H1 (cell line): ENCODE data around the gene NOC3L. TPM values are rescaled to one million over a fixed set of nuclear protein-coding genes. Genes with fewer than 3 reads are reported as not detected.

Source experiments
- polyA plus RNA-seq, 7 experiments: library from polyadenylated mRNA; depleted of rRNA in 3 of 7; stranded (reverse) in 5 of 7; unstranded in 2 of 7; fragments of >200 nt in 5 of 7; fragments of 200-250 nt in 2 of 7; gene quantifications; 1 replicate in 5 of 7; 2 replicates in 1 of 7; 4 replicates in 1 of 7; pipeline versions ENCODE4 v1.2.1 to v1.2.3, GENCODE V29; 2011 to 2013; ENCODE audit warnings: missing spikeins in 2 of 7, mixed read lengths in 2 of 7
- total RNA-seq: library from RNA; stranded (reverse); fragmentation: NEBNext Ultra II Directional; extraction: Animal tissue kit (Norgen Biotek cat#: 25700); gene quantifications from 2 replicates; pipeline ENCODE4 v1.2.1, GENCODE V29; 2021
- TF ChIP-seq, protein P1 (sequence below): IDR thresholded peaks from 2 replicates; pipeline ENCODE4 v1.6.1; 2012; ENCODE audit warnings: inconsistent platforms

NOC3L gene
- total and polyA plus RNA-seq, 2 of the 8 experiments (the other 6 are each of a cell fraction or from before 2014, with no cell fraction given): 7.1 to 39.1 TPM

DNA sequence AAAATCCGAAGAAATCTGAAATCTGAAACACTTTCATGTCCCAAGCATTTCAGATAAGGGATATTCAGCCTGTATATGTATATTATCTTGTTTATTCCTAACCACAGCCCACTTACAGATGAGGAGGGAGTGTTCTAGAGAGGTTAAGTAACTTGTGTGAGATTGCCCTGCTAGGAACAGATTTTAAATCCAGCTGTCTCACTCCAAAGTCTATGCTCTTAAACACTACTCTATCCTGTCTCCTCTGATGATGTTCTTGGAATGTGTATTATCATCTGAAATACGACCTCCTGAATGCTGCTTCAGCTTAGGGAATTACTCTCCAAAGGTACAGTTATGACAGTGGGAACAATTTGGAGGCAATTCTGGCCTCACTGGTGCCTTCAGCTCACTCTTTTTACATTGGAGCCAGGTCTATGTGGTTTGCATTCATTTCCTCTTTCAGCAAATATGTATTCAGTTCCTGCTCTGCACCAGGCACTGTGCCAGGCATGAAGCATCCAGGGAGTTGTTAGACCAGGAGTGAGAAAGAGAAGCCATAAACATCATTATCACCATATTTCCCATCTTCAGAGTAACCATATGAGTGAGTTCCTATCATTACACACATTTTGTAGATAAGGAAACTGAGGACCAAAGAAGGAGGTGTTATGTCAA is 70.2 kb downstream of the NOC3L start (continued):
- TF ChIP-seq, protein P1, sequence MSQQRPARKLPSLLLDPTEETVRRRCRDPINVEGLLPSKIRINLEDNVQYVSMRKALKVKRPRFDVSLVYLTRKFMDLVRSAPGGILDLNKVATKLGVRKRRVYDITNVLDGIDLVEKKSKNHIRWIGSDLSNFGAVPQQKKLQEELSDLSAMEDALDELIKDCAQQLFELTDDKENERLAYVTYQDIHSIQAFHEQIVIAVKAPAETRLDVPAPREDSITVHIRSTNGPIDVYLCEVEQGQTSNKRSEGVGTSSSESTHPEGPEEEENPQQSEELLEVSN: no peak
